Measurements from ENCODE around the gene HACE1.

Gene HACE1

GRCh38 chr6:104736545-104736944 is 123.2 kb downstream of the HACE1 start:
- no peak for DNase-seq

DNA sequence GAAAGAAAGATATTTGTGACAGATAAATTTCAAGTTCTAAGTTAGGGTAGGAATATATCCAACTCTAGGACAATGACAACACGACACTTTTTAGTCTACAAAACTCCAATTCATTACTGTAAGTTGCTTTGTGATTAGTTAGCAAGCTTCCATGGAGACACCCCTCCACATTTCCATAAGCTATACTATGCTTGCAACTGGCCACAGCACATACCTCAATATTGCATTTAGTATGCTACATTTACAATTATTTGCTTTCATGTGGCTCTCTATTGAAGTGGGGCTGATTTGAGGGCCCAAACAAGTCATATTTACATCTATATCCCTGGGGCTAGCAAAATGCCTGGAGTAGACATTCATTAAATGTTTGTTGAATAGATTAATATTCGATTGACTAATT is 129.3 kb downstream of the HACE1 start:
- DNase-seq = no peak

- DNase-seq = no peak
These were observed 130.3 kb downstream of the HACE1 start for GRCh38 chr6:104729433-104729832.

- no peak for DNase-seq
These were observed 131.3 kb downstream of the HACE1 start for GRCh38 chr6:104728448-104728847.

DNA sequence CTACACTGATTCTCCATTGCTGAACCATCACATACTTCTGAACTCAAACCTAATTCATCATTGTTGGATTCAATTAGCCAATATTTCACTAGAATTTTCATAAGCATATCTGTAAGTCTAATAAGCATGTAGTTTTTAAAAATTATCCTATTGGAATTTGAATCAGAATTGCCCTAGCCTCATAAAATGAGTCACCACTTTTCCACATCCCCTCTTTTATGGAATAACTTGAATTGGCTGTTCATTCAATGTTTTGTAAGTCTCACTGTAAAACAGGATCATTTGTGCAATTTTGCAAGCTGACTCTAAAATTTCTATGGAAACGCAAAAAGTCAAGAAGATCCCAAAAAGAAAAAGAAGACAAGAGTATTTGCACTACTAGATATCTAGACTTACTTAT is 141.0 kb downstream of the HACE1 start:
- no peak for DNase-seq

DNA sequence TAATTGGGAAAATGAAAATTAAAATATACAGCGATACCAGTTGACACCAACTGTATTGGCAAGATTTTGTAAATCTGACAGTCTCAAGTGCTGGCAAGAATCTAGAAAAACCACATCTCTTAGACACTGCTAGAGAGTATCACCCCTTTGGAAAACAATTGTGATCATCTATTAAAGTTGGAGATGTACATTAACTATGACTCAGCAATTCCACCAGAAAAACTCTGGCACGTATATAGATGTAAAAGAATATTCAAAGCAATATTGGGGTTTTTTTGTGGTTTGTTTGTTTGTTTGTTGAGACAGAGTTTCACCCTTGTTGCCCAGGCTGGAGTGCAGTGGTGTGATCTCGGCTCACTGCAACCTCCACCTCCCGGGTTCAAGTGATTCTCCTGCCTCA is 142.9 kb downstream of the HACE1 start:
- no peak for DNase-seq

- DNase-seq = no peak
These were observed 144.9 kb downstream of the HACE1 start for GRCh38 chr6:104714796-104715195.

GRCh38 chr6:104713982-104714381 is 145.7 kb downstream of the HACE1 start:
- no peak for DNase-seq

DNA sequence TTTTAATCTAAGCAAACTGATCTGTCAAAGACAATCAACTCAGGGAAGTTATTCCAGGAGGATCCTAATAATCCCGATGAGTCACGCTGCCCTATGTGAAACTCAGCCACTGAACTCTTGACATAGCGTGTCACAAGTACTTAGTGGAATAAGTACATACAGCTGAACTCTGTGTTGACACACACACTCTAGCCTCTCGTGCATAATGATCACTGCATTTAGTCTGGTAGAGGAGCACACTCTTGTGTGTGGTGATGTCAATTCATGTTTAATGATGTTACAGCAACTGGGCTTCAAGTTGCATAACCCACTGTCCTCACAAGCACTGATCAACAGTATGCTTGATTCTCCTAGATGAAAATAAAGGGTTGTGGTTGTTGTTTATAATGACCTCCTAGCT is 148.3 kb downstream of the HACE1 start:
- DNase-seq = no peak

GRCh38 chr6:104710543-104711335 is 149.0 kb downstream of the HACE1 start:
- no peak for DNase-seq

GRCh38 chr6:104705916-104706442 is 153.7 kb downstream of the HACE1 start:
- no peak for DNase-seq

DNA sequence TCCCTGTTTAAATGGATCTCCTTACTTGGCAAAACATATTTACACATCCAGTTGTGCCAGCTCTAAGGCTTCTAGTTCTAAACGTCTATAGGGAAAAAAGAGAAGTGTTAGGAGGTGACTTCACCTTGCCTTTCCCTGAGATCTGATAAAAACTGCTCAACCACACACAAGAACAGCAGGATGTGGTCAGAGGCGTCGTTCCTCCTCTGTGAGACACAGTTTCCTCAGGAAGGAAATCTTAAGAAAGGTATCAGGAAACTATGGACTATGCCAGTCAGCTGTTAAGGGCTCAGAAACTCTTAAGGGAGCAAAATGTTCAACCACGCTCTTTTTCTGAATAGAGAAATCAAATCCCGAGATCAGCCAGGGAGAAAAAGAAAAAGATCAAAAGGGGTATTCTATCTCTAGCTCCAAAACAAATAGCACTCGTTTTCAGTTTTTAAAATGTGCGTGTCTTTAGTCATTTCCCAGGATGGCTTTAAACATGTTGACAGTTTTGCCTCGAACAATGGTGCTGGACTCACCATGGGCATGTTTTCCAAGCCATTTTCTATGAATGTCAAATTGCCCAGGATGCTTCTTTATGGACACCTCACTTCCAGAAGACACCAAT is 154.5 kb downstream of the HACE1 start:
- DNase-seq = no peak

DNA sequence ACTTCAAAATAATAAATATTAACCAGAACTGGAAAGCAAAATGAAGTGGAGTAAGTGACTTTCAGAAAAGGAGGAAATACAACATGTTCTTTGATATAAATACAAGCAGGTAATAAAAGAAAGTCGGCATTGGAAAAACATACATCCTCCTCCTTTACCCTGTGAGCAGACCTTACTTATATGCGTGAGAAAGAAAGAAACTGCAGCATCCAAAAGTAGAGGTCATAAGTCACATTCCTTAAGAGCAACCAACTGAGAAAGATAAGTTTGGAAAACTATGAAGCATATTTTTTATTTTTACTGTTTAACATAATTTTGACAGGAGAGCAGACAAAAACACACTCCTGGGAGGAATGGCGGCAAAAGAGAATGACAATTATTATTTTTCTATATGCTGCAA is 155.5 kb downstream of the HACE1 start:
- DNase-seq = no peak

GRCh38 chr6:104702126-104702841 is 157.4 kb downstream of the HACE1 start:
- no peak for DNase-seq

GRCh38 chr6:104700371-104701185 is 159.1 kb downstream of the HACE1 start:
- DNase-seq = no peak

- DNase-seq = no peak
These were observed 160.0 kb downstream of the HACE1 start for GRCh38 chr6:104699593-104700329.

DNA sequence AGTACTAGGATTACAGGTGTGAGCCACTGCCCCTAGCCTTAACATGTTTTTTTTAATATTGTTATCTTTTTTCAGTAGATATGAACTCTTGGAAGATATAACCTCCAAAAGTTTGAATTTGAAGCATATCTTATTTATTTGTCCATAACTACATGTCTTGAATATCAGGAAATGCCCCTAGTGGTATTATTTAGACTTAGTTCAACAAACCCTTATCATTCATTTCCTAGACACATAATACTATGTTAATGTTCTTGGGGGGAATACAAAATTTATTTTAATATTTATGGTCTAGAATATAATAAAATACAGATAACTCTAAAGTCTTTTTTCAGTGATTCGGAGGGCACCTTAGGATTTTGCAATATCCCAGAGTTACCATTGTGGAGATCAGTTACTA is 160.7 kb downstream of the HACE1 start:
- no peak for DNase-seq

DNA sequence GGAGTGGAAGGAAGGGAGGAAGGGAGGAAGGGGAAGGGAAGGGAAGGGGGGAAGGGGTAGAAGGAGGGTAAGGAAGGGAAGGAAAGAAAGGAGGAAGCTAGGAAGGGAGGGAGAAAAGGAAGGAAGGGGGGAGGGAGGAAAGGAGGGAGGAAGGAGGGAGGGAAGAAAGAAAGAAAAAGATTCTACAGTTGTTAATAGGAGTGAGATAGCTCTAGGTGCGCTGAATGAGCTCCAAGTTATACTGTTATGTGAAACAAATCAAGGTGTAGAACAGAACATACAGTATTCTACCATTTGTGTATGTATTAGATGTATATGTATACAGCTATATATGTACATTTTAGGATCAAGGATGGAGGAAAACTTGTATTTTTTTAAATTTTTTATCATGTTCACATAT is 167.7 kb downstream of the HACE1 start:
- DNase-seq = no peak

- DNase-seq = no peak
These were observed 170.0 kb downstream of the HACE1 start for GRCh38 chr6:104689551-104690205.

DNA sequence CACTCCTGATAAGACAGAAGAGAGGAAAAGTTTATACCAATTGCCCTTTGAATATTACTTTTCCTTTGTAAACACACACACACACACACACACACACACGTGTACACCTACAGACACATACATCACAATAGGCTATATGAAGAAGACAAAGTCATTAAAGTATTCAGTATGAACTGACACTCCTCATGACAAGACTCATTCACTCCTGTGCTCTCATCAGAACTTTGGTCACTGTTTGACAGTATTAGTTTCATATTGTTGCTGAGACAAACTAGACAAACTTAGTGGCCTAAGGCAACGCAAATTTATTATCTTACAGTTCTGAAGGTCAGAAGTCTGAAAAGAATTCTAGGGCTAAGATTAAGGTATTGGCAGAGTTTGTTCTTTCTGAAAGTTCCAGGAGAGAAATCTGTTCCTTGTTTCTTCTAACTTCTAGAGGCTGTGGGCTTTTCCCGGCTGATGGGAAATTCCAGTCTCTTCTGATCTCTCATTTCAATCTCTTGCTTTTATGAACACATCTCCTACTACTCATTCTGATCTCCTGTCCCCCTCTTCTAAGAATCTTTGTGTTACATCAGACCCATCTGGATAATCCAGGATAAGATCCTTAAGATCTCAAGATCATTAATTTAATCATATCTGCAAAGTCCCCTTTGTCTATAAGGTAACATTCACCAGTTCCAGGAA is 171.3 kb downstream of the HACE1 start:
- DNase-seq = no peak

Measured in activated CD4-positive, CD25-positive, alpha-beta regulatory T cell (primary cell).